Metanephros (tissue), 1 donor: ENCODE results near the gene COG8. TPM values are rescaled to one million over a fixed set of nuclear protein-coding genes. Genes with fewer than 3 reads are reported as not detected.

ENCODE experiments used
- total RNA-seq: library from RNA; depleted of rRNA; stranded (reverse); fragments of >200 nt; gene quantifications from one replicate; pipeline ENCODE4 v1.2.3, GENCODE V29; 2014

Gene COG8, protein sequence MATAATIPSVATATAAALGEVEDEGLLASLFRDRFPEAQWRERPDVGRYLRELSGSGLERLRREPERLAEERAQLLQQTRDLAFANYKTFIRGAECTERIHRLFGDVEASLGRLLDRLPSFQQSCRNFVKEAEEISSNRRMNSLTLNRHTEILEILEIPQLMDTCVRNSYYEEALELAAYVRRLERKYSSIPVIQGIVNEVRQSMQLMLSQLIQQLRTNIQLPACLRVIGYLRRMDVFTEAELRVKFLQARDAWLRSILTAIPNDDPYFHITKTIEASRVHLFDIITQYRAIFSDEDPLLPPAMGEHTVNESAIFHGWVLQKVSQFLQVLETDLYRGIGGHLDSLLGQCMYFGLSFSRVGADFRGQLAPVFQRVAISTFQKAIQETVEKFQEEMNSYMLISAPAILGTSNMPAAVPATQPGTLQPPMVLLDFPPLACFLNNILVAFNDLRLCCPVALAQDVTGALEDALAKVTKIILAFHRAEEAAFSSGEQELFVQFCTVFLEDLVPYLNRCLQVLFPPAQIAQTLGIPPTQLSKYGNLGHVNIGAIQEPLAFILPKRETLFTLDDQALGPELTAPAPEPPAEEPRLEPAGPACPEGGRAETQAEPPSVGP
- 52.7 TPM for total RNA-seq

DNA sequence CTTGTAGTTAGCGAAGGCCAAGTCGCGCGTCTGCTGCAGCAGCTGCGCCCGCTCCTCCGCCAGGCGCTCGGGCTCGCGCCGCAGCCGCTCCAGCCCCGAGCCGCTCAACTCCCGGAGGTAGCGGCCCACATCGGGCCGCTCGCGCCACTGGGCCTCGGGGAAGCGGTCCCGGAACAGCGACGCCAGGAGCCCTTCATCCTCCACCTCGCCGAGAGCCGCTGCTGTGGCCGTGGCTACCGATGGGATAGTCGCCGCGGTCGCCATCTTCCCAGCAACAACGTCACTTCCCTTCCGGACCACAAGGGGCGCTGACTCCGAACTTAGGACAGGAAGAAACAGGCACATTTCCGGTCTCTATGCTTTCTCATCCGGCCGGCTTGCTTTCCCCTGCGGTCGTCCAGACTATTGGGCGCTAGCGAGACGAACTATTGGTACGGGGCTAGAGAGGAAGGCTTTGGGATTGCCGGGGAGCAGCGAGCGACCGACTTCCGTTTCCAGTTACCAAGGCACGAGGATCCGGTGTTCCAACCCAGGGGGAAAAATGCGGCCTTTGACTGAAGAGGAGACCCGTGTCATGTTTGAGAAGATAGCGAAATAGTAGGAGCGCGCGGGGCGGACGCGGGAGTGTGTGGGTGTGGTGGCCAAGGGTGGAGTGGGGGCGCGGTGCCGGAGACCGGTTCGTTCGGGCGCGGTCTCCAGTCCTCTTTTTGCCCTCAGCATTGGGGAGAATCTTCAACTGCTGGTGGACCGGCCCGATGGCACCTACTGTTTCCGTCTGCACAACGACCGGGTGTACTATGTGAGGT lies at the start of gene COG8, which contains the start of gene NIP7:
Gene COG8, minus strand, starts transcription at position 276 of the 806 bp plus-strand sequence. Its CDS starts 12 bp downstream, at position 264.
Gene NIP7, plus strand, starts transcription at position 484 of the 806 bp plus-strand sequence. Its CDS starts 58 bp downstream, at position 542.

DNA sequence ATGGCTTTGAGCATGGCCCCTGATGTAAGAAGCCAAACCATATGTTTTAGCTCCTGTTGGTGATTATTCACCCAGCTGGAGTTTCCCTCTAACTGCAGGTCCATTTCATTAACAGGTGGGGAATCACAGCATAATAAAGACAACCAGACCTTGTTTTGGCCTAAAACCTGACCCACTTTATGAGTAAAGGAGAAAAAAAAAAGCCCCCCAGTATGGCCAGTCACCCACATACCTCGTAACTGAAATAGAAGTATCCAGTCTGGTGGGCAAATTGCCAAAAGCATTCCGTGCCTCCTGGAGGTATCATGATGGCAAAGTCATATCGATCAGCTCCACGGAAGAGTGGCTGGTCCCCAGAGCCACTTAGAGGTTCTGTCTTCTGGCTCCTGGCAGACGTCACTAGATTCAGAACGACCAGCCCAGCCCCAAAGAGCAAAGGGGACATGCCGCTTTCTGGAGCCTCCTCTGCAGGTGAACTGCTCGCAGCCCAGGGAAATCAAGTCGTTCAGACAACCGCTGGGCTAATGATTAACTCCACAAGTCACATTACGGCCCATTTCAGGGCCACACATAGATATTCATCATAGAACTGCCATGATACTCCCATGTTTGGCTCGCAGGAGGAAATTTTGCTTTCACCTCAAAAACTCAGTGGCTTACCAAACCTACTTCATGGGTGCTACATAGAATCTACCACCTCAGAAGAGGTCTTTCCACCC lies 12.1 kb upstream of the COG8 start, which contains the start of gene TMED6:
Gene TMED6, minus strand, starts transcription at position 478 of the 719 bp plus-strand sequence. Its CDS starts 33 bp downstream, at position 445.

DNA sequence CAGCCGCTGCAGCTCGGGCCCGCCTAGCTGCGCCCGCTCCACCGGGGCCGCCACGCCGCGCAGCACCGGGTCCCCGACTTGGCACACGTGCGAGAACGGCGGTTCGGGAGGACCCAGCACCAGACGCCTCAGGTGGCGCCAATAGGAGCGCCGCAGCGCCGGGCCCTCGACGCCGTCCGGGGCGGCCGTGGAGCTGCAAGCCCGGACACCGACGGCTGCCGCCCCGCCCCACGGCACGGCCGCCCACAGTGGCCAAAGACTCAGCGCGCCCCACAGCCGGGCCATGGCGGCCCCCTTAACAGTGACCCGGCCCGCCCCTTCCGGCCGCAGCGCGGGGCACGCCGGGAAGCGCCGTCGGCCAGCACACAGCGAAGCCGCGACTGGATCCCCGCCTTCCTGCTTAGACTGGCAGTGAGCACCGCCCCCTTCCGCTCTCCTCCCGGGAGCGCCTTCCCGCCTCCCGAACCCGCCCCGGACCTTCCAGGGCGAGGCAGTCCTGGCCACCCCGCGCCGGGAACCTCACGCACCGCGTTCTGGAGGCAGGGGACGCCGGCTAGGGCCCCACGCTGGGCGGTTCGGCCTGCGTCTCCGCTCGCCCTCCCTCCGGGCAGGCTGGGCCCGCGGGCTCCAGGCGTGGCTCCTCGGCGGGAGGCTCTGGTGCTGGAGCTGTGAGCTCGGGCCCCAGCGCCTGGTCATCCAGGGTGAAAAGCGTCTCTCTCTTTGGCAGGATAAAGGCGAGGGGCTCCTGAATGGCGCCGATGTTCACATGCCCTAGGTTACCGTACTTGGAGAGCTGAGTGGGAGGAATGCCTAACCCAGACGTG lies 8.9 kb downstream of the COG8 start, which contains the start of gene PDF:
Gene PDF, minus strand, starts transcription at position 303 of the 824 bp plus-strand sequence. Its CDS starts 18 bp downstream, at position 285.

DNA sequence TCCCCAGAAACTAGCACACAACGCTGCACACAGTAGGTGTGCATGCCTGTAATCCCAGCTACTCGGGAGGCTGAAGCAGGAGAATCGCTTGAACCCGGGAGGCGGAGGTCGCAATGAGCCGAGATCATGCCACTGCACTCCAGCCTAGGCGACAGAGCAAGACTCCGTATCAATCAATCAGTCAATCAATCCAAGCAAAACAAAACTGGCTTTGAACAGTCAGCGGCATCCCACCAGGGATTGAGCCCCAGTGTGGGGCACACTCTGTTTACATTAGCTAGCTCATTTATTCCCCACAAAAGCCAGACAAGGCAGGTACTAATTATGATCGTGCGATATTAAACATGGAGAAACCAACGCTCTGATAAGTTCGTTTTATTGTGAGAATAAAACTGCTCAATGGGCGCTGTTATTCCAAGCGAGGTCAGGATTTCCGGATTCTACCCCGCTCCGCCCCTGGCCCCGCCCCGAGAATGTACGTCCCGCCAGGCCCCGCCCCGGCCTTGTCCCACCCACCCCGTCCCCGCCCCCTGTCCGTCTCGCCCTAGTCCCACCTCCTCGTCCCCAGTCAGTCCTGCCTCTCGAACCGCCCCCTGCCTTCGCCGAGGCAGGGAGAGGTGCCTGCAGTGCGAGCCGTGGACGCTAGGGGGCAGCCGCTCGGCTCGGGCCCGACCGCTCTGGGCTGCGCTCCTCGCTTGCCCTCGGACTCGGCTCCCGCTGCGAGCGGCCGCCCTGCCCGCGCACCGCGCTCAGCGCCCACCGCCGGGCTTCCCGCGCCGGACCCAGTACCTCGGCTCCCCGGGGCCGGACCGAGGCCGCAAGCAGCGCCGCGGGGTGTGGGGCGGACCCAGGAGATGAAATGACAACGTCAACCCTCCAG lies 28.5 kb downstream of the COG8 start, which contains the start of gene VPS4A:
Gene VPS4A, plus strand, starts transcription at position 698 of the 880 bp plus-strand sequence. Its CDS starts 162 bp downstream, at position 860.

Other genes with a start within 250 kb of the COG8 start
- gene HAS3, start 233.9 kb downstream of the COG8 start, total RNA-seq = 4.3 TPM
- 118 TPM for gene CHTF8, start 207.0 kb downstream of the COG8 start, total RNA-seq
- gene UTP4, start 206.9 kb downstream of the COG8 start, total RNA-seq = 24.9 TPM
- gene SNTB2, start 152.4 kb downstream of the COG8 start, total RNA-seq = 33.2 TPM
- 34.4 TPM for gene VPS4A, start 28.2 kb downstream of the COG8 start, total RNA-seq
- gene PDF, start 9.0 kb downstream of the COG8 start, total RNA-seq = 14.6 TPM
- 15.8 TPM for gene NIP7, start 208 bp upstream of the COG8 start, total RNA-seq
- 1.9 TPM for gene TMED6, start 12.2 kb upstream of the COG8 start, total RNA-seq
- gene TERF2, start 46.4 kb upstream of the COG8 start, total RNA-seq = 30.4 TPM
- gene CYB5B, start 85.1 kb upstream of the COG8 start, total RNA-seq = 128 TPM
- gene NFAT5, start 226.4 kb upstream of the COG8 start, total RNA-seq = 85.5 TPM